ENCODE results near the gene DCDC2B.

GRCh38 chr1:32239790-32240139, 30.9 kb downstream of the DCDC2B start:
- no peak for TF ChIP-seq POLR2A (IDR thresholded peaks at IDR 0.05)
- TF ChIP-seq, protein P1, sequence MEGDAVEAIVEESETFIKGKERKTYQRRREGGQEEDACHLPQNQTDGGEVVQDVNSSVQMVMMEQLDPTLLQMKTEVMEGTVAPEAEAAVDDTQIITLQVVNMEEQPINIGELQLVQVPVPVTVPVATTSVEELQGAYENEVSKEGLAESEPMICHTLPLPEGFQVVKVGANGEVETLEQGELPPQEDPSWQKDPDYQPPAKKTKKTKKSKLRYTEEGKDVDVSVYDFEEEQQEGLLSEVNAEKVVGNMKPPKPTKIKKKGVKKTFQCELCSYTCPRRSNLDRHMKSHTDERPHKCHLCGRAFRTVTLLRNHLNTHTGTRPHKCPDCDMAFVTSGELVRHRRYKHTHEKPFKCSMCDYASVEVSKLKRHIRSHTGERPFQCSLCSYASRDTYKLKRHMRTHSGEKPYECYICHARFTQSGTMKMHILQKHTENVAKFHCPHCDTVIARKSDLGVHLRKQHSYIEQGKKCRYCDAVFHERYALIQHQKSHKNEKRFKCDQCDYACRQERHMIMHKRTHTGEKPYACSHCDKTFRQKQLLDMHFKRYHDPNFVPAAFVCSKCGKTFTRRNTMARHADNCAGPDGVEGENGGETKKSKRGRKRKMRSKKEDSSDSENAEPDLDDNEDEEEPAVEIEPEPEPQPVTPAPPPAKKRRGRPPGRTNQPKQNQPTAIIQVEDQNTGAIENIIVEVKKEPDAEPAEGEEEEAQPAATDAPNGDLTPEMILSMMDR (IDR thresholded peaks at IDR 0.05 in 4 of 5, conservative IDR thresholded peaks at IDR 0.05 in 1 of 5), result no peak

All from gastrocnemius medialis (tissue), 4 donors.